ENCODE measurements around the gene FLOT1.

GRCh38 chr6:30679765-30680535, 62.5 kb downstream of the FLOT1 start:
- TF ChIP-seq CTCF (IDR thresholded peaks at IDR 0.05) (no peak), REST (IDR thresholded peaks at IDR 0.05; ENCODE audit: insufficient read depth in 1 of 2, low read depth in 2 of 2, low read length in 1 of 2) (no peak), POLR2AphosphoS5 (IDR thresholded peaks at IDR 0.05; ENCODE audit: low read depth, low read length) (no peak), SIN3A (IDR thresholded peaks at IDR 0.05; ENCODE audit: borderline replicate concordance, insufficient read depth, low read depth, low read length) (no peak)

Measured in Panc1 (cell line).